ENCODE measurements around the gene TRPV2.
"Not testable (repeated sequence)": the region's sequence is repeated elsewhere in the genome, so short reads cannot be mapped to it uniquely, and the experiment has no call there.

TRPV2 gene

DNA sequence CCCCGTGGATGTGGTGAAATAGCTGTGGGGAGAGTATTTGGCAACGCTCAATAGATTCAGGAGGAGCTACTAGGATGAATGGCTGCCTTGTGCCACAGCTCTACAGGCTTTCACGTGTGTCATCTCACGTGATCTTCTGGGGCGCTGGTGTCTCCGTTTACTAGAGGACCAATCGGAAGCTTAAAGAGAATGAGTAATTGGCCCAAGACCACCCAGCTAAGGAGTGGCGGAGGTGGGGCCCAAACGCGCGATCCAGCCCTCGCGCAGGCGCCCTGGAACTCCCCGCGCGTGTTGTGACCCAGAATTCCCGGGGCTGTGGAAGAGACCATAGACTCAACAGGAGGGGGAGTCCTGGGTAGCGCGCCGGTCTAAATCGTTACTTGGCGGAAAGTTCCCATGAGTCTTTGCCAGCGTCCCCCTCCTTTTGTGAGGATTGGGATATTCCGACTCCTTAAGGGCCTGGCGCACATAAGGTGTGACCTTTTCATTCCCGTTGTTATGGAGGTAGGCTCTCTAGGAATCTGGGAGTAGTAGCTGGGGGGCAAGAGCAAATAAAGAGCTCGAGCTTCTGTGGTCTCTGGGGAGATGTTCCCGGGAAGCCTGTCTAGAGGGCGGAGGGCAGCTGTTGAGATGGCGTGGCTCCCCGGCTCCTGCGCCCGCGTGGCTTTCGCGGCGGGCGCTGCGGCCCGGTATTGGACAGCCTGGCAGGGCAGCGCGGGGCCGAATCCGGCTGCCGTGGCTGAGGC, 23.4 kb downstream of the TRPV2 start:
- peak; percentile 96 for DNase-seq

DNA sequence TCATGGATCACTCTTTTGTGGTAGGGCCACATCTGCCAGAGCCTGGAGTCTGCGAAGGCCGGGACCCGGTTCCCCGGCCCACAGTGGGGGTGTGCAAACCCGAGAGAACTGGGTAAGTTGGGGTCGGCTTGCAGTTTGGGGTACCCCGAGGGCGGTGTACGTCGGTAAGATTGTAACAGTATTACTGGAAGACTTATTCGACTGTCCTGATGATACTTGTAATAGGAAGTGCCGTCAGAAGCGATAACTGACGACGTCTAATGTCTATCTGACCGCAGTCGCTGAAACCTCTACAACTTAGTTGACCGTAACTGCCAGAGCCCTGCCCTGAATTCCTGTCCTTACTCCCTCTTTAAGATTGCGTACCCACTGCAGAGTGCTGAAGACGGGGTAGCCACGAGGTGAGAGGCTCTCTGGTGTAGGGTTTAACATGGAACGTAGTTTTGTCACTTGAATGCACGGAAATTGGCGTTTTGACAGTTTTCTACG, 24.0 kb downstream of the TRPV2 start:
- DNase-seq: peak; percentile 43

DNA sequence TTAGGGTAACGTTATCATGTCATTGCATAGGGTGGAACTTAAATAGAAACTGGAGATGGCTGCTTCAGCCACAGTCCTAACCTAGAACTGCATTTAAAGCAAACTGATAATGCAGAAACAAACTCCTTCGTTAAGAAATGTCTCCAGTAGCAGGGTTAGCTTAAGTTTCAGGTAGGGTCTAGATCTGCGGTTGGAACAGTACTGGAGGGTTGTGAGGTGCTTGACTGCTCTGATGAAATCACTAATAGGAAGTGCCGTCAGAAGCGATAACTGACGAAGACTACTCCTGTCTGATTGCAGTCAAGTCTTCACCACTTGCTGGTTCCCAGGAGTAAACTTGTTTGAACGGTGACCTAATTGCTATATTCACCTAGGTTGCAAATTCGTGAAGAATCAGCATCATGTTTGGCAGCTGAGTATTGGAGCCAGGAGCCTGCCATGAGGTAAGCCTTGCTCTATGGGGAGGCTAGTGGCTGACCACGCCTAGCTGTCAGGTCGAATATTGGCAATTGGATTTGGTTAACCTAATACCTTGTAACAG, 24.5 kb downstream of the TRPV2 start:
- DNase-seq: peak; percentile 41

DNA sequence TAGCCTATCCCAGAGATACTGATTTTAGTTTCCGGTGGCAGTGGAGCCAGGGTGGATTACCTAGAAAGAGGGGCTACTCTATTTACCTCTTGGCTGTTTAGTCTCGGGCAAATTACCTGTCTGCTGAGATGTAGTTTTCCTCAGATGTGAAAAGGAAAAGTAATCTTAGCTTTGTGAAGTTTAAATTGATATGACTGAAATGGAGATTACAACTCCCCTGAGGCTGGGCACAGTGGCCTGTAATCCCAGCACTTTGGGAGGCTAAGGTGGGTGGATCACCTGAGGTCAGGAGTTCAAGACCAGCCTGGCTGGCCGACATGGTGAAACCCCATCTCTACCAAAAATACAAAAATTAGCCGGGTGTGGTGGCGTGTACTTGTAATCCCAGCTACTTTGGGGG, 25.0 kb downstream of the TRPV2 start:
- DNase-seq: peak; percentile 36

DNA sequence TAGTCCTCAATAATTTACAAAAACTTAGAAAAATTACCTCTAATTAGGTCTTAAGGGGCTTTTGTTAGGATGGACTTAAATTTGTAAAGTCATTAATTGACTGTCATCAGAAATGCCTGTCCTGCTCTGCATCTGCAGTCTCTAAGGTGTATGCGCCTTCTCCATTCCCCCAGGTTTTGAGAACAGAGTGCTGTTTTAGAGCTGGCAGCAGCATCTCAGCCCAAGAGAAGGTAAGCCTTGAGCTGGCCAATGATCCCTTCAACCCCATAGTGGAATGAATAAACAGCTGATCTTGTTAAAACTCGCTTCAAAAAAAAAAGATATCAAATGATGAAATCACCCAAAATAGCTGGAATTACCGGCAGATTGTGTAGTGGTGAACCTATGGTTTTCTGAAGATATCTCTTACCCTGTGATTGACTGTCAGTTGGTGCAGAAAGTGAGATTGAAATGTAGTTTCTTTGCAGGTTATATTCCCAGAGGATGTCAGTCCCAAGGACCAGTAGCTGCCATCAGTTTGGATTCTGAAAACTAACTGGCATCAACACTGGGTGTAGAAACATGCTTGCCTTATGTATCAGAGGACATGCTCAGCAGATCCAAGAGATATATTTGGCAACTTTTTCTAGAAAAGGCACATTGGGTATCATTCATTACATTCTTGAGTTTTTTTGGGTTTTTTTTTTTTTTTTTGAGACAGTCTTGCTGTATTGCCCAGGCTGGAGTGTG, 25.7 kb downstream of the TRPV2 start:
- DNase-seq: no peak

DNA sequence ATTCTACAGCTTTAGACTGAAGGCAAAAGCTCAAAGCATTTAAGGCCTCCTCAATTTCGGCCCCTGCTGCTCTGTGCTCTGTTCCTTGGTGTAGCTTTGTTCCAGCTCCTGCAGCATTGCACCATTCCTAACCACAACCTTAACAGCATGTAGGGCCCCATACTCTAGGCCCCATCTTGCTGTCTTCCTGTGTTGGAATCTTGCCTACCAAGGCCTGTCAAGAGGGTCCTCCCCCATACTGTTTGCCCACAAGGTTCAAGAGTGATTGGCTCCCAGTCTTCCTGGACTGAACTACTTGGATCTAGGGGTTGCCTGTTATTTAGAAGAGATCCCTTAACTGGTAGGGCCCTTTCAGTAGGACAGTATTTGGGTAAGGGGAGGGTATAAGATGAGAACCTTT, 26.8 kb downstream of the TRPV2 start:
- DNase-seq: peak; percentile 31

DNA sequence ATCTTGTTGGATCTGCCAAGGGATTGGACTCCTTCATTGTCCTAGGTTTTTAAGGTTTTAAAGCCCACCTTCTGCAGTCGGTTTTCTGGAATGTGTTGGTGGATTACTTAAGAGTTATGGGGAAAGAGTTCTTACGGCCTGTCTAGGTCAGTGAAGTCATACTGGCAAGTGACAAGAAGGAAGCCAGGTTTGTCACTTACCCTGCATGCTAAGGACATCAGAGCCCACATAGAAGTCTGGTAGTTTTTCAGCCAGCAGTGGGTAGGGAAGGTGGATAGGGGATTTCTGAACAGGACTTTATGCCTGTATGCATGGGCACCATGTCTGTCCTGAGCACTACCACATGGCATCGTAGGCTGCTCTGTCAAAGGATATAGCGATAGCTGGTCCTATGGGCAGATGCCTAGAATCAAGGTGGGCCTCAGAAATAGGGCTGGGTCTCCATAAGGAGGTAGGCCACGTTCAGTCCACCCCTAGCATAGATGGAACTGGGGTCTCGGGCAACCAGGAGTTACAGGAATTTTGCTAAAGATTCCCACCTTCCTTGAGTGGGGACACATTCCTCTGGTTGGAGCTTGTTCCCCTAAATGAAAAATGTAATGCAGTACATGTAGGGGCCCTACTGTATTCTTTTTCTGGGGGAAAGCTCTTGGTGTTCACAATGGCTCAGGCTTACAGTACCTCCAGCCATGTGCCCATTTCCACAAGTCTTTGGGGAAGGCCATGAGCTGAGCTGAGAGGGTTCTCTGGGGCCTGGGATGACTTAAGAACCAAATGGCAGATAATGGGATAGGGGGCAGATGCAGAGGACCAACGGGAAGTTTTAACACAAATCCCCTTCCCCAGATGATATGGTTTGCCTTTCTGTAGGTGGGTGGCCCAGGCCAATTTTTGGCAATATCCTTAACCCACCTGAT, 27.5 kb downstream of the TRPV2 start:
- DNase-seq: peak; percentile 38

DNA sequence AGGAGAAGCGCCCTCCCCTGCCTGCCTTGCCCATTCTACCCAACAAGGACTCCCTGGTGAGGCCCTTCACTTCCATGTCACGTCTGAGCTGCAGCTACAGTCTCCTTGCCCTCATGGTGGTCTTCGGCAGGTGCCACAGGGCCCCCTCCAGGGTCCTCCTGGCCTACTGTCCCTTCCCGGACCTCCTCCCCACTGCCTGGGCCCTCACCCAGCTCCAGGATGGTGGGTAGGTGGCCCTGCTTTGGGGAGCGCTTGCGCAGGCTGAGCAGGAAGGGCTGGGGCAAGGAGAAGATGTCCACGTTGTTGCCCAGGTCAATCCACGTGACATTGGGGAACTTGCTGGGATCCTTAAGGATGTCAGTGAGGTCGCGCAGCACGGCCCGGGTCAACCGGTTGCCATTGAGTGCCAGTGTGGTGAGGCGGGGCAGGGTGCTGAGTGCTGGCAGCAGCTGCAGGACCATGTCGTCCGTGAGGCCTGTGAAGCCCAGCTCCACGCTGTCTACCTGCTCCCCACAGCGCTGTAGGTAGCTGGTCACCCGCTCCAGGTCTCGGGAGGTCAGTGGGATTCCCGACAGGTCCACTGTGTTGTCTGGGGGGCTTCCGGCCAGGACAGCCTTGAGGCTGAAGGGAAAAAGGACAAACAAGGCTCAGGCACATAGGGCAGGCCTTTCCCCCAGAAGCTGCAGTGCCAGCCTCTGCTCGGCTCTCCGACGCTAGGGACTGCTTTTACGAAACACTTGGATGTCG, 28.3 kb downstream of the TRPV2 start:
- peak; percentile 68 for DNase-seq

DNA sequence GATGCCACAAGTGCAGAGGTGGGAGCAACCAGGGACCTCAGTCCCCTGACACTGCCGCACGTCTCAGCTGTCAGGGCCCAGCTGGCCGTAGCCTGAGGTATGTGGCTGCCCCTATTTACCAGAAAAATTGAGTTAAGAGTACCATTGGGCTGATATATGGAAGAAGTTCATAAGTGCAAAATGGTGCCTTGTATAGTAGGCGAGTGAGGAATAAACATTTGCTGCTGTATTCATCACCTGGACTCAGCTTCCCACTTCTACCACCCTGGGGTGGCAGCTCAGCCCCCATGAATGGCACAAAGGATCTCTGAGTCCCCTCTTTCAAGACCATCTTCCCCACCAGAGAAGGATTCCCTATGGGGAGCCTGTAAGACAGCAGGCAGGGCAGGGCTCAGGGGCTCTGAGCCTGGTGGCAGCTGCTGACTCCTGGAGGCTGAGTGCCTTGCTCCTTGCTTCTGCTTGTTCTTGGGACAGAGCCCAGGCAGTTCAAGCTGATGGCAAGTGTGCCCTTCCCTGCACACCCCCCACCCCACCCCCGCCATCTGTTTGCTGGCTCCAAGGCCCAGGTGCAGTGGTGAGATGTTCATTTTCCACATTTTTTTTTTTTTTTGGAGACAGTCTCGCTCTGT, 29.0 kb downstream of the TRPV2 start:
- DNase-seq: peak; percentile 58

DNA sequence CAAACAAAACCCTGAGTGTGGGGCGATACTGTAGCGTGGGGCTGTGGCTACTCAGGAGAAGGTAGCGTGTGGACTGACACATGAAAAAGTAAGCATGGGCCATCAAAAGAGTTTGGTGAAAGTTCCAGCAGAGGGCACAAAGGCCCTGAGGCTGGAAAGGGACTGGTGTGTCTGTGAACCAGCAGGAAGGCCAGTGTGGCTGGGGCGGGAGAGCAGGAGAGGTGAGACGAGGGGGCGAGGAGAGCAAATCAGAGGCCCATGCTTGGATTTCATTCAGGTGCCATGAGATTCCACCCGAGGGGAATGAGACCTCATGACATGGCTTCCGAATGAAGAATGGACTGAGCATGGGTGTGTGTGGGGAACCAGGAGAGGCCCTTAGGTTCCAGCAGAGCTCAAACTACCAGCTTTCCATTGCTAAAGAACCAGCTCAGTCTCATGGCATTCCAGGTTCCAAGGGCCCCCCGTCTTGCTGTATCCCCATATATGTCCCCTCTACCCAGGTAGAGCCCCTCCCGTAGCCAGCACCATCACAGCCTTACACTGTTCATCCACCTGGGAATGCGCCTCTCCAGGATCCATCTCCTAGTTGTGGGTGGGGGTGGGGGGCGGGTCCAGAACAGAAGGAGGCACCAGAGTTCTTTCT, 31.1 kb downstream of the TRPV2 start:
- peak; percentile 52 for DNase-seq

DNA sequence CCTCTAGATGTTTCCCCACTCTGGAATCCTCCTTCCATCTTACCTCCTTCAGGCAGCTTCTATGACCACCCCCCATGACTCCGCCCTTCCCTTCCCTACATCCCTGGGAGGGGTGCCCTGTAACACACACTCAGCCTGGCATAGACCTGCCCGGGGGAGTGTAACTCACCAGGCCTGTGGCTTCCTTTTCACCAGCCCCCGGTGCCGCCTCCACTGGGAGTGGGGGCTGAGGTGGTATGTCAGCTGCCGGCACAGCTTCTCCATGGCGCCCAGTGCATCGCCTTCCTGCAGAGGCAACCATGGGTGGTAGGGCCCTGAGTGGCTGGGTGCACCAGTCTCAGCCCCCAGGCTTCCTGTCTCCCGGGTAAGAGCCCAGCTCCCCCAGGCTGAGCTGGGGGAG, 32.3 kb downstream of the TRPV2 start:
- DNase-seq: peak; percentile 39

DNA sequence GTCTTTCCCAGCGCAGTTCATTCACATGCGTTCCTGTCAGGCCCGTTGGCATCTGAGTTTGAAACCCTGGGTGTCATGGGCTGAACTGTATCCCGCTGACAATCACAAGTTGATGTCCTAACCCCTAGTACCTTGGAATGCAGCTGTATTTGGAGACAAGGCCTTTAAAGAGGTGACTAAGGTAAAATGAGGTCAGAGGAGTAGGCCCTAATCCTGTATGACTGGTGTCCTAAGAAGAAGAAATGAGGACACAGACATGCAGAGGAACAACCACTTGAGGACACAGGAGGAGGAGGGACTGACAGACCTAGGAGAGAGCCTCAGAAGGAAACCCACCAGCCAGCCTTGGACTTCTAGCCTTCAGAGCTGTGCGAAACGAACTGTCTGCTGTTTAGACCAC, 33.1 kb downstream of the TRPV2 start:
- DNase-seq: no peak

DNA sequence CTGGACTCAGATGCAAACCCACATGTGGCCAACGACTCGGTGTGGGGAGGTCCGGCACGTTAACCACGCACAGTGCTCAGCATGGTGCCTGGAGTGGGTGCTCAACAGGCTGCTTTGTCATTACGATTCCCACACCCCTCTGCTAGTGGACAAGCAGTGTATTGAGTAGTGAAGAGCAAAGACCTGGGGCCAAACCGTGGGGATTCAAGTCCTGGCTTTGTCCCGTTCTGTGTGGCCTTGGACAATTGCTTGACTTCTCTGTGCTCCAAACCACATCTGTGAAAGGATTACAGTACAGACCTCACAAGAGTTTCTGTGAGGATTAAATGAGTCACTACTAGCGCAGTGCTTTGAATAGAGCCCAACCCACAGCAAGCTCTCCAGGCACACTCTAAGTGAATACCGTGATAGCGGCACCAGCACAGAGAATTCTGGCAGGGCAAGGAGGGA, 33.8 kb downstream of the TRPV2 start:
- DNase-seq: peak; percentile 33

DNA sequence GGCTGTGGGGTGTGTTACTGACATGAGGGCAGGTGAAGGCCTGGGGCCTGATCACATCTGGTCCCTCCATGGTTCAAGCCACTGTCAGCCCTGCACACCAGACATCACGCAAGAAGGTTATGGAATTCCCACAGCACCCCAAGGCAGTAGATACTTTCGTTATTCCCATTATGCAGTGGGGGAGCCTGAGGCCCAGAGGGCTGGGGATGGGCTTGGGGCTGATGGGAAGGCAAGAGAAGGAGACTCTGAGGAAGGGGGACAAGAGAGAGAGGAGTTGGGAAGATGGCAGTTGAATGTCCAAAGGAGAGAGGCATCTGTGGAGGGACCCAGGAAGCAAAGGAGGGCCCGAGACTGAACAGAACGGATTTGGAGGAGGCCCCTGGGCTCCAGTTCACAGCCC, 34.7 kb downstream of the TRPV2 start:
- no peak for DNase-seq

DNA sequence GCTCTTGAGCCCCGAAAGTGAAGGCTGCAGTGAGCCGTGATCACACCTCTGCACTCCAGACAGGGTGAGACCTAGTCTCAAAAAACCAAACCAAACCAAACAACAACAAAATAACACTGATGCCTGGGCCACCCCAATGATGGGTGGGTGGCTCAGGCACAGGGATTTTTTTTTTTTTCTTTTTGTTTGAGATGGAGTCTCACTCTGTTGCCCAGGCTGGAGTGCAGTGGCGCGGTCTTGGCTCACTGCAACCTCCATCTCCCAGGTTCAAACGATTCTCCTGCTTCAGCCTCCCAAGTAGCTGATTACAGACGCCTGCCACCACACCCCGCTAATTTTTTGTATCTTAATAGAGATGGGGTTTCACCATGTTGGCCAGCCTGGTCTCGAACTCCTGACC, 36.9 kb downstream of the TRPV2 start:
- not testable (repeated sequence) for DNase-seq

DNA sequence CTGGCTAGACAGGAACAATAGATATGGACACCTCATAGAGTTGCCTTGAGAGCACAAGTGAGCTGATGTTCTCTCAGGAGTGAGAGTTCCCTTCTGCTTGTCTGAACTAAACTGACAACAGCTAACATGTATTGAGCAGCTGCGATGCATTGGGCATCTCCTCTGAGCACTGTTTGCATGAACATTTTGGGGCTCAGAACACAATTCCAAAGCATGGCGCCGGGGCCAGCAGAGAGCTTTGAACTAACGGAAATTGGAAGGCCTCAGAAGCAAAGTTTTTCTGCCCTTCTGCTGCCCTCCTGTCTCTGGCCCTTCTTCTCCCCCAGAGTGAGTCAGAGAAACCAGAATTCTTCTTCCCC, 38.1 kb downstream of the TRPV2 start:
- no peak for DNase-seq

DNA sequence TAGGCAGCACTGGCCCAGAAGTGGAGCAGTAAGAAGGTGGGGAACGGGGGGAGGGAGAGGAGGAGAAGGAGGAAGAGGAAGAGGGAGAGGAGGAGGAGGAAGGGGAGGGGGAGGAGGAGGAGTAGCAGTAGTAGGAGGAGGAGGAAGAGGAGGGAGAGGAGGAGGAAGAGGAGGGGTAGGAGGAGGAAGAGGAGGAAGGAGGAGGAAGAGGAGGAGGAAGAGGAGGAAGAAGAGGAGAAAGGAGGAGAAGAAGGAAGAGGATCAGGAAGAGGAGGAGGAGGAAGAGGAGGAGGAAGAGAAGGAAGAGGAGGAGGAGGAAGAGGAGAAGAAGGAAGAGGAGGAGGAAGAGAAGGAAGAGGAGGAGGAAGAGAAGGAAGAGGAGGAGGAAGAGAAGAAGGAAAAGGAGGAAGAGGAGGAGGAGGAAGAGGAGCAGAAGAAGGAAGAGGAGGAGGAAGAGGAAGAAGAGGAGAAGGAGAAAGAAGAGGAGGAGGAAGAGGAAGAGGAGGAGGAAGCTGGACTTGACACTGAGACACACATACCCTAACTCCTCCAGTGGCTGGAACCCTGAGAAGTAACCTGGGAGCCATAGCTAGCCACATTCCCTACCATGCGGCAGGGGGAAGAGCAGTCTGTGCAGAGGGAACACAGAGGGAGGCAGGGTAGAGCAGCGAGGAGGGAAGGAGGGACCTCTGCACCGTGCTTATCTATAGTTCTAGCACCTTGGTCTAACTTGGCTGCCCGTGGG, 40.8 kb downstream of the TRPV2 start:
- no peak for DNase-seq

DNA sequence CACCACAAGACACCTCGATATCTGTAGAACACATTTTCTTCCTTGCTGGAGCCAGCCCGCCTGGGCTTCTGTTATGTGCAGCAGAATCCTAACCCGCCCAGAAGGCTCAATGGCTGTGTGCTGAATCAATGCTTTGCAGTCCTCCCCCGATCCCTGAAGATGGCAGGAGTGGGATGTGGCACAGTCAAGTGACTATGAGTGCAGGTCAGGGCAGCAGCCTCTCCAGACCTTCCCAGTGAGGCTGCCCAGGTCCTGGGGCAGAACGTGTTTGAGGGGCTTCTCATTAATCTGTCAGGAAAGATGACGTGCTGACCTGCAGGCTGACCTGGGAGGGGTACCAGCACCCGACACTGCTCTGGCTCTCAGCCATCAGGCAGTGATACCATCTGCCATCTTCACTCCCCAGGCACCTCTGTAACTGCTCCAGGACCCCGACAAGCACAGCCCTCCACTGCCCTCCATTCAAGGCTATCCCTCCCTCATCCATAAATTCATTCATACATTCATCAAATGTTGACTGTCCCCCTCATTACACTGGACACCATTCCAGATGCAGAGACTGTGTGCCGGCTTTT, 41.5 kb downstream of the TRPV2 start:
- DNase-seq: no peak

DNA sequence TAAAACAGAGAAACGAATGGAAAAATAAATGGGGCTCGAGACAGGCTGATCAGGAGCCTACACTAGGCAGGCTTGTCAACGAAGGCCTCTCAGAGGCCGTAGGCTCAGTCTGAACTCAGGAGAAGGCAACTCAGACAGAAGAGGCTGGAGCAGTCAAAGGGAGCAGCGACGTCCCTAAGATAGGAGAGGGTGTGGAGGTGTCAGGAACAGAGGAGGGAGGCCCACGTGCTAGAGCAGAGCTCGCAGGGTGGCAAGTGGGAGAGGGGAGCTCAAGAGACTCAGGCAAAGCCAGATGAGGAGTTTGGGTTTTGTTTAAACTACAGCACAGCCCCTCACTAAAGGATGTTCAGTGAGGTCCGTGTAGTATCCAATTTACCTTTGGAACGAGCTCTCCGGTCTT, 43.9 kb downstream of the TRPV2 start:
- DNase-seq: no peak
